Naive thymus-derived CD8-positive, alpha-beta T cell (primary cell): ENCODE measurements around the gene MRNIP. TPM values are rescaled to one million over a fixed set of nuclear protein-coding genes. Genes with fewer than 3 reads are reported as not detected.
"Not testable (repeated sequence)": the region's sequence is repeated elsewhere in the genome, so short reads cannot be mapped to it uniquely, and the experiment has no call there.

Experiments used
- ATAC-seq, 2 donors: fragments of 150-1000 bp; cut with Tn5 transposase in 1 of 2; sonication (Bioruptor Pico), chemical (Tn5 transposase) in 1 of 2; 1 replicate in 1 of 2; 2 replicates in 1 of 2; pipeline ENCODE4 v1.10.0; 2021; ENCODE audit warnings: mild to moderate bottlenecking in 2 of 2, moderate library complexity in 2 of 2
- POLR2A ChIA-PET: fragments of 350-600 bp; sonication (Branson Sonifier 250); formaldehyde crosslinking; loops from one replicate; lab custom pipeline; 2021; ENCODE audit warnings: antibody characterized with exemption; lab: Charles Lee
- DNase-seq, 10 donors: peaks; one replicate each; pipeline versions ENCODE4 v3.0.0 to v3.0.0-alpha.2; 2020 to 2022
- H3K27ac Mint-ChIP-seq, 10 donors: one replicate each; pipeline ENCODE4 v1.8.0; 2020 to 2022; ENCODE audit warnings: mild to moderate bottlenecking in 10 of 10, mixed read lengths in 10 of 10, moderate library complexity in 4 of 10, inconsistent platforms in 1 of 10
- H3K27me3 Mint-ChIP-seq, 5 donors: one replicate each; pipeline ENCODE4 v1.8.0; 2021 to 2022; ENCODE audit warnings: mixed read lengths in 5 of 5
- H3K36me3 Mint-ChIP-seq, 3 donors: one replicate each; pipeline ENCODE4 v1.8.0; 2020 to 2022; ENCODE audit warnings: mixed read lengths in 3 of 3, mild to moderate bottlenecking in 2 of 3, inconsistent platforms in 1 of 3
- H3K4me1 Mint-ChIP-seq, 4 donors: one replicate each; pipeline ENCODE4 v1.8.0; 2021 to 2022; ENCODE audit warnings: mixed read lengths in 4 of 4
- H3K4me3 Mint-ChIP-seq, 10 donors: one replicate each; pipeline ENCODE4 v1.8.0; 2020 to 2022; ENCODE audit warnings: mild to moderate bottlenecking in 10 of 10, mixed read lengths in 10 of 10, moderate library complexity in 6 of 10, inconsistent platforms in 1 of 10
- H3K9me3 Mint-ChIP-seq, 9 donors: one replicate each; pipeline ENCODE4 v1.8.0; 2020 to 2022; ENCODE audit warnings: mixed read lengths in 9 of 9, mild to moderate bottlenecking in 3 of 9, inconsistent platforms in 1 of 9, moderate library complexity in 1 of 9
- polyA plus RNA-seq, 3 donors: library from polyadenylated mRNA; unstranded; fragments of 300-500 nt; fragmentation: Illumina TruSeq; gene quantifications; one replicate each; pipeline ENCODE4 v1.2.3, GENCODE V29; 2021
- total RNA-seq, 8 experiments: library from RNA in 2 of 8; stranded (reverse) in 2 of 8; gene quantifications; one replicate each; pipeline ENCODE4 v1.2.3 and lab custom pipeline; 2021 to 2026

The MRNIP gene
- total and polyA plus RNA-seq, 5 experiments from 2014 or later = 13.6 to 122 (median 18.5) TPM

GRCh38 chr5:179795863-179796833 lies 62.5 kb downstream of the MRNIP start:
- H3K27me3 Mint-ChIP-seq = no peaks in the 10 kb centered on the region
- H3K27ac Mint-ChIP-seq = peak overlapping the region in 5 of 10 donors; percentile 8 to 68 (median 29)
- DNase-seq = peak; percentile 44 to 76 (median 60)
- ATAC-seq = peak; percentile 62 to 68
- POLR2A ChIA-PET = interaction anchor here (0.5 to 5.3 kb wide), 9 partner anchors 10 to 275 kb away, joined by 3 to 41 read pairs (median 4); partner anchors contain the start of genes HNRNPH1, RNF130 and SQSTM1
- H3K9me3 Mint-ChIP-seq = no peaks in the 10 kb centered on the region
- peaks cover 0 to 14% (median 0%) of the 10 kb centered on the region in 3 donors for H3K36me3 Mint-ChIP-seq
- H3K4me1 Mint-ChIP-seq = peaks cover 18 to 37% (median 32%) of the 10 kb centered on the region in 4 donors
- H3K4me3 Mint-ChIP-seq = peak overlapping the region; percentile 62 to 82 (median 67)

- Mint-ChIP-seq H3K9me3 (no peaks in the 10 kb centered on the region), H3K27me3 (no peaks in the 10 kb centered on the region), H3K27ac (peak overlapping the region in 6 of 10 donors; percentile 29 to 82 (median 72)), H3K4me1 (peaks cover 18 to 37% (median 32%) of the 10 kb centered on the region in 4 donors), H3K4me3 (peak overlapping the region; percentile 52 to 82 (median 69)), H3K36me3 (peaks cover 0 to 14% (median 0%) of the 10 kb centered on the region in 3 donors)
- POLR2A ChIA-PET = interaction anchor here (0.5 to 5.3 kb wide), 12 partner anchors 9 to 172 kb away, joined by 3 to 41 read pairs (median 6); partner anchors contain the start of genes HNRNPH1, MAML1 and SQSTM1
- peak in 1 of 2 donors; percentile 20 for ATAC-seq
- no peak for DNase-seq
Measured at GRCh38 chr5:179795049-179795862, 63.4 kb downstream of the MRNIP start.

DNA sequence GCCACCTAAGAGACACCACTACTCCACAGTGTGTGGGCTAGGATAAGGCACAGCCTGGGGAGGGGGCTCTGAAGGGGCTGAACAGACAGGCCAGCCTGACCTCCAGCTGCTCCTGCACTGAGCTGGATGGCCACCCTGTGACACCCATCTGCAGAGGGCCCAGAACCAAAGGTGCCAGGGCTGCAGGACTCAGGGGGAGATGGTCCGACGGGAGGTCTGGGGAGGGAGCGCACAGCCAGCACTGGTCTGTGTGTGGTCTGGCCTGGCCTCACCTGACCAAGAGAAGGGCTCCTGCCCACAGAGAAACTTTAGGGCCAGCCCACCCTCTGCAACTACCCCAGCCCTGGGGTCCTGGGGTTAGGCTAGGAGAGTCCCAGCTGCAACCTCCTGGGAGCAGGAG lies 64.0 kb downstream of the MRNIP start:
- H3K4me3 Mint-ChIP-seq = peak overlapping the region; percentile 52 to 82 (median 69)
- ATAC-seq = no peak
- peaks cover 18 to 37% (median 32%) of the 10 kb centered on the region in 4 donors for H3K4me1 Mint-ChIP-seq
- peak overlapping the region in 8 of 10 donors; percentile 5 to 89 (median 80) for H3K27ac Mint-ChIP-seq
- no peaks in the 10 kb centered on the region for H3K9me3 Mint-ChIP-seq
- H3K36me3 Mint-ChIP-seq = peaks cover 0 to 10% (median 0%) of the 10 kb centered on the region in 3 donors
- no peak for DNase-seq
- POLR2A ChIA-PET = interaction anchor here (0.8 to 5.3 kb wide), 9 partner anchors 9 to 171 kb away, joined by 3 to 41 read pairs (median 6); partner anchors contain the start of genes HNRNPH1, MAML1 and SQSTM1
- no peaks in the 10 kb centered on the region for H3K27me3 Mint-ChIP-seq

GRCh38 chr5:179794171-179794570 lies 64.4 kb downstream of the MRNIP start:
- POLR2A ChIA-PET = interaction anchor here (0.5 to 5.3 kb wide), 12 partner anchors 8 to 171 kb away, joined by 3 to 41 read pairs (median 5); partner anchors contain the start of genes HNRNPH1, MAML1 and SQSTM1
- H3K27me3 Mint-ChIP-seq = no peaks in the 10 kb centered on the region
- peaks cover 0 to 6% (median 0%) of the 10 kb centered on the region in 3 donors for H3K36me3 Mint-ChIP-seq
- no peak for ATAC-seq
- no peaks in the 10 kb centered on the region for H3K9me3 Mint-ChIP-seq
- H3K4me1 Mint-ChIP-seq = peaks cover 18 to 37% (median 31%) of the 10 kb centered on the region in 4 donors
- H3K4me3 Mint-ChIP-seq = peak overlapping the region; percentile 57 to 82 (median 69)
- peak overlapping the region in 7 of 10 donors; percentile 82 to 90 (median 88) for H3K27ac Mint-ChIP-seq
- DNase-seq = no peak

DNA sequence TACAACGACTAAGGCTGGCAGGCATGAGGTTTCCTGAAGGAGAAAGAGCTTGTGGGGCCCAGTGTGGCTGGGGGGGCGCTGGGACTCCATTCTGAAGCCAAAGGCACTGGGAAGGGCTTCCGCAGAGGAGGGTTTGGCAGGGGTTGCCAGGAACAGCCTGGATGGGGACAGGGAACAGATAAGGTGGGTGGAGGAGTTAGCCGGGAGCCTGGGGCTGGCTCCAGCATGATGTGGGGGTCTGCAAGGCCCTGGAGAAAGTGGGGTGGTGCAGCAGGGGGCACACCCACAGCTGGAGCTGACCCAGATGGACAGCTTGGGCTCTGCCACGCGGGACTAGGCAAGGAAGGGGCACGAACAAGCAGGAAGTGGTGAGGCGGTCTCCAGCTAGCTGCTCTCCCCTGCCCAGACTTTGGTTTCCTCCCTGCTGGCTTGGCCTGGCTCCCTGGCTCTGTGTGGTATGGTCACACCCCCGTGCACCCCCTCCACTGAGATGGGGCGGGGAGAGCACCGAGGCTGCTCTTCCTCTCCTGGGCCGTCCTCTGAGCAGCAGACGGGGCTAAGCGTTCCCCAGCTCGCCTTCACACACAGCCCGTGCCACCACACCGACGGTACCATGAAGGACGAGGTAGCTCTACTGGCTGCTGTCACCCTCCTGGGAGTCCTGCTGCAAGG lies 65.0 kb downstream of the MRNIP start, which contains the start of gene LTC4S:
LTC4S (plus strand) TSS at position 519 of the 672 bp plus-strand sequence; CDS start at position 614, 95 bp downstream.
- POLR2A ChIA-PET = interaction anchor here (0.5 to 5.3 kb wide), 10 partner anchors 9 to 170 kb away, joined by 3 to 41 read pairs (median 6); partner anchors contain the start of genes HNRNPH1, MAML1 and SQSTM1
- Mint-ChIP-seq H3K9me3 (peaks cover 0 to 1% (median 0%) of the 10 kb centered on the region in 9 donors), H3K36me3 (peaks cover 0 to 3% (median 0%) of the 10 kb centered on the region in 3 donors), H3K27me3 (no peaks in the 10 kb centered on the region), H3K4me3 (peak within 1 kb of the TSS; percentile 57 to 82 (median 69)), H3K4me1 (peaks cover 18 to 37% (median 31%) of the 10 kb centered on the region in 4 donors), H3K27ac (peak within 1 kb of the TSS; percentile 78 to 90 (median 88))
- DNase-seq (peak in 9 of 10 donors; percentile 32 to 84 (median 51)), ATAC-seq (peak; percentile 59 to 78)

DNA sequence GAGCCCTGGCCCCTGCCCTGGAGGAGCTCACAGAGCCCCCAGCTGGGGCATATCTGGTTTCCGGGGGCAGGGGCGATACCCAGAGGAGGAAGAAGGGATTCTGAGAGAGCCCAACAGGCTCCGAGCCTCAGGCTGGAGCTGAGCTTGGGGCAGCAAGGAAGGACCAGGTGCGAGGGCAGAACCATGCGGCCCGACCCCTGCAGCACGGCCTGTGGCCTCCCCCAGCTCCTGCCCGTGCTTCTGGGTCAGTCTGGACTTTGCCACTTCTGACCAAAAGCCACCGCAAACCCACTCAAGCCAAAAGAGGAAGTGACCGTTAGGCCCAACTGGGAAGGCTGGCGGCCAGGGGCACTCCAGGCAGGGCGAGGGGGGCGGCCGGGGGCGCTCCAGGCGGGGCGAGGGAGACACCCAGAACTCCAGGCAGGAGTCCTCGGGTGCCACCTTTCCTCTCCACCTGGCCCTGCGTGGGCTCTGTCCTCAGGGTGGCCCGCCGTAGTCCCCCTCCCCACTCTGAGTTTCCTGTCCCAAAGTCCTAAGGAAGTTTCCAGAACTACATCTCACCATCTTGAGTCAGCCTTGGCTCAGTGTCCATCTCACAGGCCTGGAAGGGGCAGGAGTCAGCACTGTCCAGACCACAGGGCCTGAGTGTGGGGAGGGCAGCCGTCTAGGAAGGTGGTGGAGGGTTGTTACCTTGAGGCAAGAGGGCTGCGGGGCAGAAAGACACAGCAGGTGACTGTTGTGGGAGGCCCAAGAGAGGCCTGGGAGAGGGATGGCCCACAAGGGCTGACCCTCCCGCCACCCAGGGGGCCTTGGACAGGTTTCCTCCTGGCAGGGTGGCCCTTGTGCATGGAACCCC lies 65.8 kb downstream of the MRNIP start:
- Mint-ChIP-seq H3K4me3 (peak overlapping the region in 7 of 10 donors; percentile 61 to 82 (median 73)), H3K9me3 (peaks cover 0 to 3% (median 0%) of the 10 kb centered on the region in 9 donors), H3K27me3 (no peaks in the 10 kb centered on the region), H3K36me3 (peaks cover 0 to 3% (median 0%) of the 10 kb centered on the region in 3 donors), H3K4me1 (peaks cover 18 to 37% (median 31%) of the 10 kb centered on the region in 4 donors), H3K27ac (peak overlapping the region; percentile 78 to 89 (median 86))
- POLR2A ChIA-PET = interaction anchor here (0.5 to 5.3 kb wide), 9 partner anchors 11 to 96 kb away, joined by 3 to 41 read pairs (median 5); partner anchors contain the start of genes MAML1 and SQSTM1
- ATAC-seq (no peak), DNase-seq (no peak)

DNA sequence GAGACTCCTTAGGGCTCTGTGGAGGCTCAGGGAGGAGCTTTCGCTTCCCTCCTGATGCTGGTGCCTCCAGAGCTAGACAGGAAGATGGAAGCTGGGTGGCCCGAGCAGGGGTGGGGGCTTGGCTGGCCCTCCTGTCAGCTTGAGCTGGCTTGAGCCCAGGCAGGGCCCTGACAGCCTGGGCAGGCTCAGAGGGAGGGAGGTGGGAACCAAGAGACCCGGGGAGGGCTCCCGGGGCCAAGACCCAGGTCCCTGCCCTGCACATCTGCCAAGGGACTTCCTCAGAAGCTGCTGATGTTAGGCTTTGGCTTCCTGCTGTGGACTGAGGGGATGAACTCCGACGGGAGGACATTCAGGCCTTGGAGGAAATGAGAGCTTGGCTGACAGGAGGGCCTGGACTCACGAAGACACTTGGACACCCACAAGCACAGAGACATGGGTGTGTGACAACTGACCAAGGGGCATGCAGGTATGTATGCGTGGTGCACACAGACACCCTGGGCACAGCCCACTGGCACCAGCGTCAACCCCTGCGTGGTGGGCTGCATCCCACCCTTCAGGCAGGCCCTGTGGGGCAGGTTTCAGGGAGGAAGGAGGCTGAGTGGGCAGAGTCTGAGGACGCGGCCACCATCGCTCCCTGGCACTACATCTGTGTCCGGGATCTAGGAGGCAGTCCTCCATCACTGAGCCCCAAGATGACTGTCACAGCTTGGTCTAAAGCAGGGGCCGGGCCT lies 66.6 kb downstream of the MRNIP start:
- peak overlapping the region in 1 of 10 donors; percentile 18 for H3K4me3 Mint-ChIP-seq
- ATAC-seq (no peak), DNase-seq (no peak)
- H3K36me3 Mint-ChIP-seq = peaks cover 0 to 3% (median 0%) of the 10 kb centered on the region in 3 donors
- no peaks in the 10 kb centered on the region for H3K27me3 Mint-ChIP-seq
- H3K27ac Mint-ChIP-seq = peak overlapping the region; percentile 46 to 89 (median 76)
- POLR2A ChIA-PET = interaction anchor here (0.5 to 1.8 kb wide), 4 partner anchors 11 to 95 kb away, joined by 3 to 5 read pairs (median 4); no protein-coding TSS in a partner anchor
- peaks cover 0 to 3% (median 0%) of the 10 kb centered on the region in 9 donors for H3K9me3 Mint-ChIP-seq
- H3K4me1 Mint-ChIP-seq = peaks cover 18 to 36% (median 30%) of the 10 kb centered on the region in 4 donors

DNA sequence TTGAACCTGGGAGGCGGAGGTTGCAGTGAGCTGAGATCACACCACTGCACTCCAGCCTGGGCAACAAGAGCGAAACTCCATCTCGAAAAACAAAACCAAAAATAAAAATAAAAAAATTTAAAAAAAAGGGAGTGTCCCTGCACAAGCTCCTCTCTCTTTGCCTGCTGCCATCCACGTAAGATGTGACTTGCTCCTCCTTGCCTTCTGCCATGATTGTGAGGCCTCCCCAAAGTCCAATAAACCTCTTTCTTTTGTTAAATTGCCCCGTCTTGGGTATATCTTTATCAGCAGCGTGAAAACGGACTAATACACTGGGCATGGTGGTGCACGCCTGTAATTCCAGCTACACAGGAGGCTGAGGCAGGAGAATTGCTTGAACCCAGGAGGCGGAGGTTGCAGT lies 69.3 kb downstream of the MRNIP start:
- H3K27ac Mint-ChIP-seq, H3K36me3 Mint-ChIP-seq, H3K9me3 Mint-ChIP-seq, H3K27me3 Mint-ChIP-seq, ATAC-seq, DNase-seq, H3K4me3 Mint-ChIP-seq: not testable (repeated sequence)
- POLR2A ChIA-PET = interaction anchor here (0.6 to 1.0 kb wide), 3 partner anchors 48 to 136 kb away, joined by 3 to 4 read pairs (median 3); no protein-coding TSS in a partner anchor
- H3K4me1 Mint-ChIP-seq = peaks cover 13 to 23% (median 16%) of the 10 kb centered on the region in 4 donors

GRCh38 chr5:179788193-179788854 lies 70.3 kb downstream of the MRNIP start:
- Mint-ChIP-seq H3K36me3 (no peaks in the 10 kb centered on the region), H3K27me3 (no peaks in the 10 kb centered on the region), H3K4me1 (peaks cover 6 to 13% (median 7%) of the 10 kb centered on the region in 4 donors), H3K4me3 (no peak overlapping the region), H3K9me3 (peaks cover 0 to 3% (median 0%) of the 10 kb centered on the region in 9 donors), H3K27ac (peak overlapping the region in 1 of 10 donors; percentile 37)
- ATAC-seq (no peak), DNase-seq (no peak)
- POLR2A ChIA-PET = no interaction called here
